ENCODE measurements around the gene ASB6.

DNA sequence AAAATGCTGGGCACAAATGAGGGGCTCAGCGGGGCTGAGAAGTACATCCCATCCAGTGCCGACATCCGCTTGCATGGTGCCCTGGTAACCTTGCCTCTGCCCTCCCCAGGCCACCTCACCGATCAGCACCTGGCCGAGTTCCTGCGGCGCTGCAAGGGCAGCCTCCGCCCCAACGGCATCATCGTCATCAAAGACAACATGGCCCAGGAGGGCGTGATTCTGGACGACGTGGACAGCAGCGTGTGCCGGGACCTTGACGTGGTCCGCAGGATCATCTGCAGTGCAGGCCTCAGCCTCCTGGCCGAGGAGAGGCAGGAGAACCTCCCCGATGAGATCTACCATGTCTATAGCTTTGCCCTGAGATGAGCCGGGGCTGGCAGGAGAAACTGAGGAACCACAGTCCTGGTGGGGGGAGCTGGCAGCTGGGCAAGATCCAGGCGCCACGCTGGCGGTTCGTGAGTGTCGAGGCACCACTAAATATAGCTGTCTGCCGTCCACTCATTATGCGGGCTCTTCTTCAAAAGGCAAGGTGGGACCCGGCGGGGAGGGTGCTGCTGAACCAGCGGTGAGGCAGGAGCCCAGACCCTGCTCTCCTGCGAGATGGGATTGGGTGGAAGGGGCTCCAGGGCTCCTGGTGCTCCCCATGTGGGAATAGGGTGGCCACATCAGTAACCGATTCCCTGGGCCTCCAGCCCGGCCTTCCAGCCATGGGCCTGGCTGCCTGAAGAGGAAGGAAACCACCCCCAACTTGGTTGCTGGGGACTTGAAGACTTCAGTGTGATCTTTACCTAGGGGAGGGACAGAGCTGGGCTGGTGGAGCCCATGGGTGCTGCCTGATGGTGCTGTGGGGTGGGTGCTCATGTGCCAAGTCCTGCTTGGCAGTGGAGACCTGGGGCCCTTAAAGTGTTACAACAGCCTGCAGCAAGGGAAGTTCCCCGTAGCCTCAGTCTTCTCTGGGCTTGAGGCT is 6.6 kb downstream of the ASB6 start:
- TF ChIP-seq POLR2AphosphoS5 (IDR thresholded peaks at IDR 0.05; ENCODE audit: low read depth, low read length) = no peak
- TF ChIP-seq CTCF (IDR thresholded peaks at IDR 0.05) = no peak
- TF ChIP-seq, protein P1, sequence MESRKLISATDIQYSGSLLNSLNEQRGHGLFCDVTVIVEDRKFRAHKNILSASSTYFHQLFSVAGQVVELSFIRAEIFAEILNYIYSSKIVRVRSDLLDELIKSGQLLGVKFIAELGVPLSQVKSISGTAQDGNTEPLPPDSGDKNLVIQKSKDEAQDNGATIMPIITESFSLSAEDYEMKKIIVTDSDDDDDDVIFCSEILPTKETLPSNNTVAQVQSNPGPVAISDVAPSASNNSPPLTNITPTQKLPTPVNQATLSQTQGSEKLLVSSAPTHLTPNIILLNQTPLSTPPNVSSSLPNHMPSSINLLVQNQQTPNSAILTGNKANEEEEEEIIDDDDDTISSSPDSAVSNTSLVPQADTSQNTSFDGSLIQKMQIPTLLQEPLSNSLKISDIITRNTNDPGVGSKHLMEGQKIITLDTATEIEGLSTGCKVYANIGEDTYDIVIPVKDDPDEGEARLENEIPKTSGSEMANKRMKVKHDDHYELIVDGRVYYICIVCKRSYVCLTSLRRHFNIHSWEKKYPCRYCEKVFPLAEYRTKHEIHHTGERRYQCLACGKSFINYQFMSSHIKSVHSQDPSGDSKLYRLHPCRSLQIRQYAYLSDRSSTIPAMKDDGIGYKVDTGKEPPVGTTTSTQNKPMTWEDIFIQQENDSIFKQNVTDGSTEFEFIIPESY (IDR thresholded peaks at IDR 0.05; ENCODE audit: borderline replicate concordance, low read depth) = no peak
- no peak for TF ChIP-seq JUND (IDR thresholded peaks at IDR 0.05)
- no peak for TF ChIP-seq SMC3 (IDR thresholded peaks at IDR 0.05; ENCODE audit: low read depth, low read length)
- TF ChIP-seq MEF2A (IDR thresholded peaks at IDR 0.05; ENCODE audit: borderline replicate concordance, low read depth) = no peak
- TF ChIP-seq, protein P2, sequence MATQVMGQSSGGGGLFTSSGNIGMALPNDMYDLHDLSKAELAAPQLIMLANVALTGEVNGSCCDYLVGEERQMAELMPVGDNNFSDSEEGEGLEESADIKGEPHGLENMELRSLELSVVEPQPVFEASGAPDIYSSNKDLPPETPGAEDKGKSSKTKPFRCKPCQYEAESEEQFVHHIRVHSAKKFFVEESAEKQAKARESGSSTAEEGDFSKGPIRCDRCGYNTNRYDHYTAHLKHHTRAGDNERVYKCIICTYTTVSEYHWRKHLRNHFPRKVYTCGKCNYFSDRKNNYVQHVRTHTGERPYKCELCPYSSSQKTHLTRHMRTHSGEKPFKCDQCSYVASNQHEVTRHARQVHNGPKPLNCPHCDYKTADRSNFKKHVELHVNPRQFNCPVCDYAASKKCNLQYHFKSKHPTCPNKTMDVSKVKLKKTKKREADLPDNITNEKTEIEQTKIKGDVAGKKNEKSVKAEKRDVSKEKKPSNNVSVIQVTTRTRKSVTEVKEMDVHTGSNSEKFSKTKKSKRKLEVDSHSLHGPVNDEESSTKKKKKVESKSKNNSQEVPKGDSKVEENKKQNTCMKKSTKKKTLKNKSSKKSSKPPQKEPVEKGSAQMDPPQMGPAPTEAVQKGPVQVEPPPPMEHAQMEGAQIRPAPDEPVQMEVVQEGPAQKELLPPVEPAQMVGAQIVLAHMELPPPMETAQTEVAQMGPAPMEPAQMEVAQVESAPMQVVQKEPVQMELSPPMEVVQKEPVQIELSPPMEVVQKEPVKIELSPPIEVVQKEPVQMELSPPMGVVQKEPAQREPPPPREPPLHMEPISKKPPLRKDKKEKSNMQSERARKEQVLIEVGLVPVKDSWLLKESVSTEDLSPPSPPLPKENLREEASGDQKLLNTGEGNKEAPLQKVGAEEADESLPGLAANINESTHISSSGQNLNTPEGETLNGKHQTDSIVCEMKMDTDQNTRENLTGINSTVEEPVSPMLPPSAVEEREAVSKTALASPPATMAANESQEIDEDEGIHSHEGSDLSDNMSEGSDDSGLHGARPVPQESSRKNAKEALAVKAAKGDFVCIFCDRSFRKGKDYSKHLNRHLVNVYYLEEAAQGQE (IDR thresholded peaks at IDR 0.05; ENCODE audit: low read depth, low read length) = no peak
- TF ChIP-seq TAF1 (IDR thresholded peaks at IDR 0.05; ENCODE audit: borderline replicate concordance, low read depth, low read length) = no peak
- no peak for TF ChIP-seq YY1 (IDR thresholded peaks at IDR 0.05; ENCODE audit: low read depth)
- TF ChIP-seq, protein P3, sequence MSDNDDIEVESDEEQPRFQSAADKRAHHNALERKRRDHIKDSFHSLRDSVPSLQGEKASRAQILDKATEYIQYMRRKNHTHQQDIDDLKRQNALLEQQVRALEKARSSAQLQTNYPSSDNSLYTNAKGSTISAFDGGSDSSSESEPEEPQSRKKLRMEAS (IDR thresholded peaks at IDR 0.05; ENCODE audit: low read depth) = no peak
- TF ChIP-seq EZH2phosphoT487 (IDR thresholded peaks at IDR 0.05; ENCODE audit: borderline replicate concordance, low read depth) = no peak
- no peak for TF ChIP-seq RCOR1 (IDR thresholded peaks at IDR 0.05; ENCODE audit: low read length)
- TF ChIP-seq FOXM1 (IDR thresholded peaks at IDR 0.05; ENCODE audit: low read depth) = no peak
